Type B pancreatic cell (in vitro differentiated cells): ENCODE results near the gene ENAM. TPM values are rescaled to one million over a fixed set of nuclear protein-coding genes. Genes with fewer than 3 reads are reported as not detected.
"Not testable (repeated sequence)": the region's sequence is repeated elsewhere in the genome, so short reads cannot be mapped to it uniquely, and the experiment has no call there.

Source experiments
- DNase-seq: peaks from one replicate; pipeline ENCODE4 v3.0.0; 2021; ENCODE audit warnings: mixed read lengths; ENCODE audit not compliant: unreplicated experiment; ENCODE audit errors: extremely low spot score
- H3K27ac Mint-ChIP-seq: 2 replicates; pipeline ENCODE4 v1.8.0; 2021; ENCODE audit warnings: mild to moderate bottlenecking, mixed read lengths
- H3K27me3 Mint-ChIP-seq: 2 replicates; pipeline ENCODE4 v1.8.0; 2021; ENCODE audit warnings: mixed read lengths
- H3K36me3 Mint-ChIP-seq: 2 replicates; pipeline ENCODE4 v1.8.0; 2021; ENCODE audit warnings: mixed read lengths
- H3K4me1 Mint-ChIP-seq: one replicate; pipeline ENCODE4 v1.8.0; 2021; ENCODE audit warnings: mixed read lengths; ENCODE audit not compliant: unreplicated experiment
- H3K4me3 Mint-ChIP-seq: 2 replicates; pipeline ENCODE4 v1.8.0; 2021; ENCODE audit warnings: mild to moderate bottlenecking, mixed read lengths
- H3K9me3 Mint-ChIP-seq: 2 replicates; pipeline ENCODE4 v1.8.0; 2021; ENCODE audit warnings: mixed read lengths
- total RNA-seq: library from RNA; stranded (reverse); gene quantifications from 2 replicates; pipeline ENCODE4 v1.2.1, GENCODE V29; 2021; ENCODE audit warnings: low replicate concordance
- TF ChIP-seq, protein P1 (sequence below): fragments of 200-600 bp; sonication (generic); conservative IDR thresholded peaks from 2 replicates; pipeline ENCODE4 v1.5.0; 2021; ENCODE audit warnings: antibody characterized with exemption, mild to moderate bottlenecking

Gene ENAM
- total RNA-seq, 1 donor from 2014 or later: 0.41 TPM

- DNase-seq: no peak
- Mint-ChIP-seq H3K4me3 (no peak overlapping the region), H3K27me3 (no peaks in the 10 kb centered on the region), H3K9me3 (no peaks in the 10 kb centered on the region), H3K4me1 (peaks cover 3% of the 10 kb centered on the region), H3K36me3 (no peaks in the 10 kb centered on the region), H3K27ac (peak overlapping the region; percentile 57)
- TF ChIP-seq, protein P1, sequence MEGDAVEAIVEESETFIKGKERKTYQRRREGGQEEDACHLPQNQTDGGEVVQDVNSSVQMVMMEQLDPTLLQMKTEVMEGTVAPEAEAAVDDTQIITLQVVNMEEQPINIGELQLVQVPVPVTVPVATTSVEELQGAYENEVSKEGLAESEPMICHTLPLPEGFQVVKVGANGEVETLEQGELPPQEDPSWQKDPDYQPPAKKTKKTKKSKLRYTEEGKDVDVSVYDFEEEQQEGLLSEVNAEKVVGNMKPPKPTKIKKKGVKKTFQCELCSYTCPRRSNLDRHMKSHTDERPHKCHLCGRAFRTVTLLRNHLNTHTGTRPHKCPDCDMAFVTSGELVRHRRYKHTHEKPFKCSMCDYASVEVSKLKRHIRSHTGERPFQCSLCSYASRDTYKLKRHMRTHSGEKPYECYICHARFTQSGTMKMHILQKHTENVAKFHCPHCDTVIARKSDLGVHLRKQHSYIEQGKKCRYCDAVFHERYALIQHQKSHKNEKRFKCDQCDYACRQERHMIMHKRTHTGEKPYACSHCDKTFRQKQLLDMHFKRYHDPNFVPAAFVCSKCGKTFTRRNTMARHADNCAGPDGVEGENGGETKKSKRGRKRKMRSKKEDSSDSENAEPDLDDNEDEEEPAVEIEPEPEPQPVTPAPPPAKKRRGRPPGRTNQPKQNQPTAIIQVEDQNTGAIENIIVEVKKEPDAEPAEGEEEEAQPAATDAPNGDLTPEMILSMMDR: no peak
Observed at GRCh38 chr4:70637239-70637913, 8.8 kb downstream of the ENAM start.

DNA sequence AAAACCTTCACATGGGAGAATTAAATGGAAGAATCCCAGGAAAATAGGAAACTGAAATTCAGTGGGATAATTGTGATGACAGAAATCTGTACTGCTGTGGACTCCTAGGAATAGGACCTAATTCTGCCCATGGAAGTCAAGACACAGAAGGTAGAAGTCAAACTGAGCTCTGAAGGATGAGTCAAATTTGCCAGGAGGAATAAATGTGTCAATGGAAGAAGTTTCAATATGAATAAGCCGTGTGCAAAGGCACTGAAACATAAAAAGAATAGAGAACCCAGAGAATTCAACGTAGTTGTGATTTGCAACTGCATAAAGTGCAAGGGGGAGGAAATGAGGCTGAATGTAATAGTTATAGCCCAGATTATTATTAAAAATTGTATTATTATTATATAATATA, 11.6 kb downstream of the ENAM start:
- Mint-ChIP-seq H3K4me1 (peaks cover 3% of the 10 kb centered on the region), H3K27ac (no peak overlapping the region), H3K9me3 (no peaks in the 10 kb centered on the region), H3K36me3 (no peaks in the 10 kb centered on the region), H3K27me3 (no peaks in the 10 kb centered on the region), H3K4me3 (no peak overlapping the region)
- no peak for DNase-seq
- TF ChIP-seq, protein P1: no peak

- H3K36me3 Mint-ChIP-seq, H3K9me3 Mint-ChIP-seq, H3K27me3 Mint-ChIP-seq, DNase-seq, H3K4me1 Mint-ChIP-seq, H3K27ac Mint-ChIP-seq, H3K4me3 Mint-ChIP-seq: not testable (repeated sequence)
Observed at GRCh38 chr4:70650741-70651140, 22.2 kb downstream of the ENAM start.

GRCh38 chr4:70651864-70652506, 23.4 kb downstream of the ENAM start:
- no peaks in the 10 kb centered on the region for H3K4me1 Mint-ChIP-seq
- no peaks in the 10 kb centered on the region for H3K27me3 Mint-ChIP-seq
- DNase-seq: no peak
- TF ChIP-seq, protein P1: peak; percentile 74
- no peak overlapping the region for H3K27ac Mint-ChIP-seq
- no peaks in the 10 kb centered on the region for H3K9me3 Mint-ChIP-seq
- no peak overlapping the region for H3K4me3 Mint-ChIP-seq
- H3K36me3 Mint-ChIP-seq: no peaks in the 10 kb centered on the region

- no peaks in the 10 kb centered on the region for H3K36me3 Mint-ChIP-seq
- no peak overlapping the region for H3K27ac Mint-ChIP-seq
- DNase-seq: no peak
- TF ChIP-seq, protein P1: no peak
- no peaks in the 10 kb centered on the region for H3K27me3 Mint-ChIP-seq
- H3K4me3 Mint-ChIP-seq: no peak overlapping the region
- no peaks in the 10 kb centered on the region for H3K4me1 Mint-ChIP-seq
- H3K9me3 Mint-ChIP-seq: no peaks in the 10 kb centered on the region
Observed at GRCh38 chr4:70654605-70655011, 26.1 kb downstream of the ENAM start.

DNA sequence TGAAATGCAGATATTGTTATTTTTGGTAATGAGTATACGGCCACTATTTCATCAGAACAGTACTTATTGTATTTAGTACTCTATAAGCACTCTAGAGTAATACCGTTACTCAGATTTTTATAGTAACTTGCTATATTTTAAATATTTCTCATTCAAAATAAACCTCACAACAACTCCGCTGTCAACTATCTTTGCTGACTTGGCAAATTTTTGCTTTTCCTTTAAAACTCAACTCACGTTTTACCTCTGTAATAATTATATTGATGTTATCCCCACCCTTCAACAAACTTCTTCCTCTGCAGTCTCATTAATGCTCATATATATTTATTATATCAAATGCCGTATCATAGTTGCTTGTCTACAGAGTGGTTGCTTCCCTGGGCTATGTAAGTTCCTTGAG, 28.8 kb downstream of the ENAM start:
- Mint-ChIP-seq H3K36me3 (no peaks in the 10 kb centered on the region), H3K27me3 (no peaks in the 10 kb centered on the region), H3K9me3 (no peaks in the 10 kb centered on the region), H3K27ac (no peak overlapping the region), H3K4me3 (no peak overlapping the region), H3K4me1 (no peaks in the 10 kb centered on the region)
- TF ChIP-seq, protein P1: no peak
- no peak for DNase-seq
